ENCODE data around the gene LRRC4. TPM values are rescaled to one million over a fixed set of nuclear protein-coding genes. Genes with fewer than 3 reads are reported as not detected.

LRRC4 gene
- total and polyA plus RNA-seq, 2 donors = 0.98 to 3.2 TPM

- DNase-seq (ENCODE audit: extremely low spot score) = no peak
- H3K4me3 ChIP-seq (ENCODE audit: low read depth, low read length) = no peak overlapping the region
- H3K27ac ChIP-seq (ENCODE audit: low read depth) = no peak overlapping the region
- WGBS = 84% methylated on average over 5 of the region's 5 CpGs
- no peaks in the 10 kb centered on the region for H3K36me3 ChIP-seq (ENCODE audit: insufficient read depth)
- no peaks in the 10 kb centered on the region for H3K4me1 ChIP-seq (ENCODE audit: insufficient read depth)
Measured at GRCh38 chr7:127983804-127984332, 47.4 kb downstream of the LRRC4 start.

GRCh38 chr7:127981965-127982364 is 49.3 kb downstream of the LRRC4 start:
- no peaks in the 10 kb centered on the region for H3K36me3 ChIP-seq (ENCODE audit: insufficient read depth)
- no peak for DNase-seq (ENCODE audit: extremely low spot score)
- H3K27ac ChIP-seq (ENCODE audit: low read depth) = no peak overlapping the region
- WGBS = 94% methylated on average over 4 of the region's 4 CpGs
- H3K4me1 ChIP-seq (ENCODE audit: insufficient read depth) = no peaks in the 10 kb centered on the region
- H3K4me3 ChIP-seq (ENCODE audit: low read depth, low read length) = no peak overlapping the region

GRCh38 chr7:127980901-127981300 is 50.3 kb downstream of the LRRC4 start:
- Histone ChIP-seq H3K4me3 (ENCODE audit: low read depth, low read length) (no peak overlapping the region), H3K27ac (ENCODE audit: low read depth) (no peak overlapping the region), H3K36me3 (ENCODE audit: insufficient read depth) (no peaks in the 10 kb centered on the region), H3K4me1 (ENCODE audit: insufficient read depth) (no peaks in the 10 kb centered on the region)
- no peak for DNase-seq (ENCODE audit: extremely low spot score)
- WGBS = 93% methylated on average over 1 of the region's 1 CpG

GRCh38 chr7:127979728-127980126 is 51.5 kb downstream of the LRRC4 start:
- DNase-seq (ENCODE audit: extremely low spot score) = no peak
- no peak overlapping the region for H3K27ac ChIP-seq (ENCODE audit: low read depth)
- no peak overlapping the region for H3K4me3 ChIP-seq (ENCODE audit: low read depth, low read length)
- H3K36me3 ChIP-seq (ENCODE audit: insufficient read depth) = no peaks in the 10 kb centered on the region
- H3K4me1 ChIP-seq (ENCODE audit: insufficient read depth) = no peaks in the 10 kb centered on the region

GRCh38 chr7:127979113-127979727 is 52.0 kb downstream of the LRRC4 start:
- no peak overlapping the region for H3K27ac ChIP-seq (ENCODE audit: low read depth)
- H3K4me1 ChIP-seq (ENCODE audit: insufficient read depth) = no peaks in the 10 kb centered on the region
- H3K4me3 ChIP-seq (ENCODE audit: low read depth, low read length) = no peak overlapping the region
- DNase-seq (ENCODE audit: extremely low spot score) = no peak
- WGBS = 94% methylated on average over 9 of the region's 9 CpGs
- H3K36me3 ChIP-seq (ENCODE audit: insufficient read depth) = no peaks in the 10 kb centered on the region

GRCh38 chr7:127978421-127978820 is 52.8 kb downstream of the LRRC4 start:
- H3K27ac ChIP-seq (ENCODE audit: low read depth) = no peak overlapping the region
- DNase-seq (ENCODE audit: extremely low spot score) = no peak
- H3K36me3 ChIP-seq (ENCODE audit: insufficient read depth) = no peaks in the 10 kb centered on the region
- H3K4me1 ChIP-seq (ENCODE audit: insufficient read depth) = no peaks in the 10 kb centered on the region
- WGBS = 97% methylated on average over 4 of the region's 4 CpGs
- H3K4me3 ChIP-seq (ENCODE audit: low read depth, low read length) = no peak overlapping the region

Other genes starting within 250 kb of the LRRC4 start
- gene LEP, start 209.8 kb upstream of the LRRC4 start, total RNA-seq = not detected
- gene LEP, start 209.8 kb upstream of the LRRC4 start, polyA plus RNA-seq = 5.3 TPM